ENCODE data around the gene MYLK4.

DNA sequence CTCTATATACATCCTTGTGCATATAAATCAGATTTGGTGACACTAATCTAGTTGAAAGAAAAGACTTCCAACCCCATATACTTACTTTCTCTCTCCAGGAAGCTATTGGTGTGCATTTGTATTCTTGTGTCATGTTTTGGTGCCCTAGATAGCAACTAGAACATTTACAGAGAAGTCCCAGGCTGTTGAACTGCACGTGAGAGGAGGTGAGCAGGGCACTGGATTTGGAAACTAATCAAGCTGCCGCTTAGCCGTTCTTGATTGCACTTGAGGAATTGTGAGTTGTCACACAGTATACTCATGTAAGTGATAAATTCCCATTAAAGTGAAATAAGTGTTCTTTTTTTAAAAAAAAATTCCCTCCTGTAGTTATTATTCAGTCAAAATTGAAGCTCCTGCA, 22.1 kb upstream of the MYLK4 start:
- TF ChIP-seq CTCF (IDR thresholded peaks at IDR 0.05; ENCODE audit: low read depth, low read length, poor library complexity, severe bottlenecking) (no peak), EZH2phosphoT487 (IDR thresholded peaks at IDR 0.05; ENCODE audit: borderline replicate concordance, low read length) (no peak)
